A549 (cell line): ENCODE measurements around the gene FXYD3. TPM values are rescaled to one million over a fixed set of nuclear protein-coding genes. Genes with fewer than 3 reads are reported as not detected.
A peak's percentile ranks its signal among the peaks of the same experiment; 100 is the strongest.

Experiments
- ATAC-seq, 2 experiments: fragments of 200-7000 bp in 1 of 2; fragments of >200 bp in 1 of 2; cut with Nextera tagmentation in 1 of 2; cut with Tn5 transposase in 1 of 2; 3 replicates each; pipeline versions ENCODE4 v1.8.0 to v1.9.1; 2018 to 2020; ENCODE audit warnings: mild to moderate bottlenecking in 1 of 2, moderate library complexity in 1 of 2
- CTCF ChIA-PET: fragments of 300-600 bp; sonication (Branson Sonifier 250); formaldehyde crosslinking; extraction: SDS; loops from one replicate; lab custom pipeline; 2021; ENCODE audit warnings: antibody characterized with exemption, inconsistent platforms; lab: Yijun Ruan, JAX
- POLR2A ChIA-PET: fragments of 350-600 bp; formaldehyde crosslinking; extraction: SDS; loops from one replicate; lab custom pipeline; 2021; ENCODE audit warnings: antibody characterized with exemption, inconsistent platforms; lab: Yijun Ruan, JAX
- DNase-seq, 2 experiments: peaks; one replicate each; pipeline versions ENCODE4 v3.0.0 to v3.0.0-alpha.2; 2011 to 2016; ENCODE audit warnings: low read depth in 1 of 2, low spot score in 1 of 2
- FAIRE-seq: peaks from 2 replicates; lab custom pipeline; 2011; peaks lifted over from hg19 to GRCh38; lab: Jason Lieb, UNC
- H3K27ac ChIP-seq, 2 experiments: fragments of >200 bp; sonication (Bioruptor Twin); formaldehyde crosslinking; 3 replicates each; pipeline ENCODE4 v1.5.1; 2016 to 2017
- H3K4me1 ChIP-seq: fragments of >200 bp; sonication (Bioruptor Twin); formaldehyde crosslinking; 3 replicates; pipeline ENCODE4 v1.6.1; 2016
- H3K4me2 ChIP-seq: fragments of >200 bp; sonication (Bioruptor Twin); formaldehyde crosslinking; 3 replicates; pipeline ENCODE4 v1.6.1; 2016
- H3K4me3 ChIP-seq: fragments of >200 bp; sonication (Bioruptor Twin); formaldehyde crosslinking; 3 replicates; pipeline ENCODE4 v1.5.1; 2016
- H3K9me3 ChIP-seq: fragments of >200 bp; sonication (Bioruptor Twin); formaldehyde crosslinking; 3 replicates; pipeline ENCODE4 v1.6.1; 2016
- CHD4 ChIP-seq: fragments of 200-600 bp; sonication (generic); IDR thresholded peaks from 2 replicates; pipeline ENCODE4 v1.6.1; 2016; ENCODE audit warnings: antibody characterized with exemption, mild to moderate bottlenecking, borderline replicate concordance
- EP300 ChIP-seq, 2 experiments: fragments of >200 bp; sonication (Bioruptor Twin); formaldehyde crosslinking; IDR thresholded peaks; 2 replicates in 1 of 2; 3 replicates in 1 of 2; pipeline ENCODE4 v1.6.1; 2016 to 2017
- HOXA7 ChIP-seq: fragments of 250-450 bp; sonication (Bioruptor Pico); IDR thresholded peaks from 2 replicates; pipeline ENCODE4 v1.5.0; 2020; ENCODE audit warnings: mild to moderate bottlenecking, moderate library complexity
- RAD21 ChIP-seq, 2 experiments: fragments of >200 bp in 1 of 2; sonication (Bioruptor Twin) in 1 of 2; formaldehyde crosslinking in 1 of 2; IDR thresholded peaks in 1 of 2; conservative IDR thresholded peaks in 1 of 2; 2 replicates in 1 of 2; 3 replicates in 1 of 2; pipeline ENCODE4 v1.6.1; 2012 to 2018; ENCODE audit warnings: inconsistent platforms in 1 of 2
- SMC3 ChIP-seq: fragments of >200 bp; sonication (Bioruptor Twin); formaldehyde crosslinking; IDR thresholded peaks from 3 replicates; pipeline ENCODE4 v1.6.1; 2018; ENCODE audit warnings: inconsistent platforms
- SREBF2 ChIP-seq: fragments of 450-650 bp; IDR thresholded peaks from 2 replicates; pipeline ENCODE4 v1.6.1; 2014; ENCODE audit warnings: mild to moderate bottlenecking, moderate library complexity
- TFCP2L1 ChIP-seq: fragments of 250-450 bp; sonication (Bioruptor Pico); IDR thresholded peaks from 2 replicates; pipeline ENCODE4 v1.5.0; 2021; ENCODE audit warnings: mild to moderate bottlenecking
- WGBS: methylation state at CpG from one replicate; pipeline ENCODE4 v1.1.6; 2017; ENCODE audit errors: missing lambda C conversion rate; 5-methylcytosine and 5-hydroxymethylcytosine counted together
- polyA plus RNA-seq, 4 experiments: library from polyadenylated mRNA; depleted of rRNA in 3 of 4; stranded (reverse); fragments of >200 nt; fragmentation: RNase III in 1 of 4; extraction: RNeasy Plus Mini Kit Qiagen cat#74134 plus additional on column Dnase treatment in 1 of 4; gene quantifications; 2 replicates in 3 of 4; 3 replicates in 1 of 4; pipeline ENCODE4 v1.2.3, GENCODE V29; 2011 to 2017
- TF ChIP-seq, protein P1 (sequence below): fragments of >200 bp; sonication (Bioruptor Twin); formaldehyde crosslinking; IDR thresholded peaks from 3 replicates; pipeline ENCODE4 v1.5.1; 2016
- TF ChIP-seq, protein P2 (sequence below): fragments of 450-650 bp; IDR thresholded peaks from 2 replicates; pipeline ENCODE4 v1.6.1; 2014; ENCODE audit warnings: antibody characterized with exemption
- TF ChIP-seq, protein P3 (sequence below): IDR thresholded peaks from 2 replicates; pipeline ENCODE4 v1.6.1; 2012

The FXYD3 gene
- polyA plus RNA-seq, 2 of the 4 experiments (the other 2 are of a cell fraction), result 0.32 TPM; not detected in 1

DNA sequence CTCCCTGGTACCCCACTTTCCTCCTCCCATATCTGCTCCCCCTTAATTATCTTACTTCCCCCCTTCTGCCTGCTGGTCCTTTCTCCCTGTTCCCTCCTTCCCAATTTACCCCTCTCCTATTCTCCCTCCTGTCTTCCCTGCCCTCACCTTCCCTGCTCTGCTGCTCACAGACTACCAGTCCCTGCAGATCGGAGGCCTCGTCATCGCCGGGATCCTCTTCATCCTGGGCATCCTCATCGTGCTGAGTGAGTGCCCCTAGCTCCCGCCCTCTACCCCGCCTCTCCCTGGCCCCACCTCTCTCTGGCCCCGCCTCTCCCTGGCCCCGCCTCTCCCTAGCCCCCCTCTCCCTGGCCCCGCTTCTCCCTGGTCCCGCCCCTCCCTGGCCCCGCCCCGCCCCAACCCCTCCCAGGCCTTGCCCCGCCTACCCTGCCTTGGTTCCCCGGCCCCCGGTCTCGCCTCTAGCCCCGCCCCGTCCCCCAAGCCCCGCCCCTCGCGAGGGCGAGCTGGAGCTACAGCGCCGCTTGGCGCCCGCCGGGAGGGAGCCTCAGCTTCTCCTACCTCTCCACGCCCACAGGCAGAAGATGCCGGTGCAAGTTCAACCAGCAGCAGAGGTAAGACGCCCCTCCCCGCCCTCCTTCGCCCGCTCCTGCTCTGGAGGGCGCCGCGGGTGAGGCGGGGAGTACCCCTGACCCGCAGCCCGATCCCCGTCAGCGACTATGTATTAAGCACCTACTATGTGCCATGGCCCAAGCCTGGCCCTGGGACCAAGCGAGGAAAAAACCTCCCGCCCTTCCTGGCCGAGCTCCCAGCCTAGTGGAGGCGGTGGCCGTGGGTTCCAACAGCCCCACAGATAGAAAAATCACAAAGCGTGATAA is 25.6 kb downstream of the FXYD3 start (continued):
- no peak for TF ChIP-seq EP300 (IDR thresholded peaks at IDR 0.05)
- 0 out of 2 replicates have a peak, but pooled peaks have one; percentile 32 for TF ChIP-seq TFCP2L1 (CRISPR knock-in tag)
- TF ChIP-seq, protein P1, sequence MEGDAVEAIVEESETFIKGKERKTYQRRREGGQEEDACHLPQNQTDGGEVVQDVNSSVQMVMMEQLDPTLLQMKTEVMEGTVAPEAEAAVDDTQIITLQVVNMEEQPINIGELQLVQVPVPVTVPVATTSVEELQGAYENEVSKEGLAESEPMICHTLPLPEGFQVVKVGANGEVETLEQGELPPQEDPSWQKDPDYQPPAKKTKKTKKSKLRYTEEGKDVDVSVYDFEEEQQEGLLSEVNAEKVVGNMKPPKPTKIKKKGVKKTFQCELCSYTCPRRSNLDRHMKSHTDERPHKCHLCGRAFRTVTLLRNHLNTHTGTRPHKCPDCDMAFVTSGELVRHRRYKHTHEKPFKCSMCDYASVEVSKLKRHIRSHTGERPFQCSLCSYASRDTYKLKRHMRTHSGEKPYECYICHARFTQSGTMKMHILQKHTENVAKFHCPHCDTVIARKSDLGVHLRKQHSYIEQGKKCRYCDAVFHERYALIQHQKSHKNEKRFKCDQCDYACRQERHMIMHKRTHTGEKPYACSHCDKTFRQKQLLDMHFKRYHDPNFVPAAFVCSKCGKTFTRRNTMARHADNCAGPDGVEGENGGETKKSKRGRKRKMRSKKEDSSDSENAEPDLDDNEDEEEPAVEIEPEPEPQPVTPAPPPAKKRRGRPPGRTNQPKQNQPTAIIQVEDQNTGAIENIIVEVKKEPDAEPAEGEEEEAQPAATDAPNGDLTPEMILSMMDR, result peak; percentile 66

DNA sequence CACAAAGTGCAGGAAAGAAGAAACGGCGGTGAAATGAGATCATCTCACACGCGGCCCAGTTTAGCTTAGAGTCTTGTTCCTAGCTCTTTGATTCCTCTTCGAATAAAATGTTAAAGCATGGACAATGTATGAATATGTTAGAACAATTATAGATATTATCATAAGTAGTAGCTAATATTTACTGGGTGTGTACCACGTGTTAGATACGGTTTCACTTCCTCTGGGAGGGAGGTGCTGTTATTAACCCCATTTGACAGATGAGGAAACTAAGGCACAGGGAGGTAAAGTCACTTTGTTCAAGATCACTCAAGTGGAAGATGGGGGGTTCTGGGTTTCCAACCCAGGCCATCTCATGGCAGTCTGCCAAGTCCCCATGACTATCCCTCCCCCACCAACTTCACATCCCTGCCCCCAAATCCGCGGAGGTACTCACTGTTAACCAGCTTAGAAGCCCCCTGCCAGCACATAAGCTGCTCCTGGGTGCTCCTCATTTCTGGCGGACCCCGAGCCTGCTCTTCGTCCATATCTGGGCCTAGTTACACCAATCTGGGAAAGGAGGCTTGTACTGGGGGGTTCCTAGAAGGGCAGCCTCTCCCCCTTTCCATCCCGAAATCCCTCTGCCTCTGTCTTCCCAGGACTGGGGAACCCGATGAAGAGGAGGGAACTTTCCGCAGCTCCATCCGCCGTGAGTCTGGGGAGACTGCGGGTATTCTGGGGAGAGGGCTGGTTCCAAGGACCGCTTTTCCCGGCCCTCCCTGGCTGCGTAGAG is 26.4 kb downstream of the FXYD3 start:
- POLR2A ChIA-PET, result interaction anchor here (0.6 to 1.2 kb wide), 4 partner anchors 17 to 136 kb away, joined by 3 to 9 read pairs (median 6); no protein-coding TSS in a partner anchor
- WGBS, result 51% methylated on average over 21 of the region's 21 CpGs
- Histone ChIP-seq H3K9me3 (no peaks in the 10 kb centered on the region), H3K27ac (peak overlapping the region in 1 of 2 experiments; percentile 59; a peak in 3 of 6 replicates), H3K4me3 (peak overlapping the region; percentile 36), H3K4me2 (peak overlapping the region; percentile 83), H3K4me1 (peaks cover 47% of the 10 kb centered on the region)
- DNase-seq (no peak), ATAC-seq (0 out of 6 replicates have a peak, but pooled peaks of 1 of the 2 experiments have one; percentile 2), FAIRE-seq (peak; percentile 56)
- no peak for TF ChIP-seq SREBF2
- TF ChIP-seq, protein P2, sequence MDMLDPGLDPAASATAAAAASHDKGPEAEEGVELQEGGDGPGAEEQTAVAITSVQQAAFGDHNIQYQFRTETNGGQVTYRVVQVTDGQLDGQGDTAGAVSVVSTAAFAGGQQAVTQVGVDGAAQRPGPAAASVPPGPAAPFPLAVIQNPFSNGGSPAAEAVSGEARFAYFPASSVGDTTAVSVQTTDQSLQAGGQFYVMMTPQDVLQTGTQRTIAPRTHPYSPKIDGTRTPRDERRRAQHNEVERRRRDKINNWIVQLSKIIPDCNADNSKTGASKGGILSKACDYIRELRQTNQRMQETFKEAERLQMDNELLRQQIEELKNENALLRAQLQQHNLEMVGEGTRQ, result 0 out of 2 replicates have a peak, but pooled peaks have one; percentile 8
- 0 out of 2 replicates have a peak, but pooled peaks have one; percentile 22 for TF ChIP-seq CHD4
- TF ChIP-seq, protein P3, sequence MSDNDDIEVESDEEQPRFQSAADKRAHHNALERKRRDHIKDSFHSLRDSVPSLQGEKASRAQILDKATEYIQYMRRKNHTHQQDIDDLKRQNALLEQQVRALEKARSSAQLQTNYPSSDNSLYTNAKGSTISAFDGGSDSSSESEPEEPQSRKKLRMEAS, result 0 out of 2 replicates have a peak, but pooled peaks have one; percentile 14
- CTCF ChIA-PET, result interaction anchor here (0.6 to 11.0 kb wide), 61 partner anchors 8 to 551 kb away, joined by 3 to 163 read pairs (median 4); partner anchors contain the start of genes FXYD3, FXYD5, USF2 and ZNF30

DNA sequence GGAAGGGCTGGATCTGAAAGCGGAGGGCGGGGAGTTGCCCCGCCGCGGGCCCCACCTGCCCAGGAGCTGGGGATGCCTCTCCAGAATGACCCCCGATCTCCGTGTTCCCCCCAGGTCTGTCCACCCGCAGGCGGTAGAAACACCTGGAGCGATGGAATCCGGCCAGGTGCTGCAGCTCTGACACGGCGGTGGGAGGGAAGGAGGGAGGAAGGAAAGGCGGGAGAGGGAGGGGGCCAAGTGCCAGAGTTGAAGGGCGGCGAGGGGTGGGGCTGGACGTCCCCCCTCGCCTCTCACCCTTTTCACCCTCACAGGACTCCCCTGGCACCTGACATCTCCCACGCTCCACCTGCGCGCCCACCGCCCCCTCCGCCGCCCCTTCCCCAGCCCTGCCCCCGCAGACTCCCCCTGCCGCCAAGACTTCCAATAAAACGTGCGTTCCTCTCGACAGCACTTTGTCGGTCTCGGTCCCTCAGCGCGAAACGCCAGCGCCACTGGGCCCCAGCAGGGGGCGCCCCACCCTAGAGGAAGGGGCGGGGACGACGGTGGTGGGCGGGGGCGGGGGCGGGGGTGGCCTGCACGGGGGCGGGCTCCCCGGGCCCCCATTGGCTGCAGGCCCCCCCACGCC is 27.1 kb downstream of the FXYD3 start:
- ChIA-PET CTCF (interaction anchor here (0.6 to 11.0 kb wide), 49 partner anchors 11 to 504 kb away, joined by 3 to 163 read pairs (median 4); partner anchors contain the start of genes FXYD3, FXYD5 and USF2), POLR2A (no interaction called here)
- H3K27ac ChIP-seq, result peak overlapping the region; percentile 4 to 59; a peak in 3 of 6 replicates
- H3K4me2 ChIP-seq, result peak overlapping the region; percentile 83
- H3K4me3 ChIP-seq, result peak overlapping the region; percentile 36
- DNase-seq (peak; percentile 74 to 83), FAIRE-seq (no peak), ATAC-seq (peak; percentile 7 to 52; a peak in 4 of 6 replicates)
- no peak for TF ChIP-seq HOXA7 (CRISPR knock-in tag)
- peak; percentile 60 for TF ChIP-seq SMC3
- peak; percentile 35 to 73 for TF ChIP-seq RAD21 (conservative IDR thresholded peaks at IDR 0.05 in 1 of 2, IDR thresholded peaks at IDR 0.05 in 1 of 2)
- TF ChIP-seq, protein P1, result peak; percentile 88
- H3K9me3 ChIP-seq, result no peaks in the 10 kb centered on the region
- 3% methylated on average over 19 of the region's 46 CpGs for WGBS
- peaks cover 46% of the 10 kb centered on the region for H3K4me1 ChIP-seq
